Kidney (tissue), 14 donors: Measurements from ENCODE around the gene CORO2A. TPM values are rescaled to one million over a fixed set of nuclear protein-coding genes. Genes with fewer than 3 reads are reported as not detected.

ENCODE experiments used
- DNase-seq, 5 donors: peaks; one replicate each; pipeline ENCODE4 v3.0.0-alpha.2; 2013 to 2020
- FAIRE-seq: peaks from 2 replicates; lab custom pipeline; 2012; peaks lifted over from hg19 to GRCh38; lab: Jason Lieb, UNC
- H3K27ac ChIP-seq, 2 donors: one replicate each; pipeline ENCODE4 v1.7.0; 2013; ENCODE audit warnings: low read depth in 2 of 2, low read length in 2 of 2, inconsistent platforms in 1 of 2
- H3K27me3 ChIP-seq: one replicate; pipeline ENCODE4 v1.7.1; 2013; ENCODE audit warnings: low read length, inconsistent platforms; ENCODE audit not compliant: control insufficient read depth, insufficient read depth
- H3K36me3 ChIP-seq, 3 donors: one replicate each; pipeline versions ENCODE4 v1.7.0 to v1.7.1; 2013; ENCODE audit warnings: low read length in 3 of 3, control low read depth in 1 of 3, inconsistent platforms in 1 of 3; ENCODE audit not compliant: insufficient read depth in 3 of 3, control insufficient read depth in 2 of 3
- H3K4me1 ChIP-seq, 3 donors: one replicate each; pipeline versions ENCODE4 v1.7.0 to v1.7.1; 2013; ENCODE audit warnings: low read length in 3 of 3, inconsistent platforms in 1 of 3, low read depth in 1 of 3; ENCODE audit not compliant: control insufficient read depth in 2 of 3, insufficient read depth in 2 of 3
- H3K4me3 ChIP-seq, 3 donors: one replicate each; pipeline versions ENCODE4 v1.7.0 to v1.8.1; 2013; ENCODE audit warnings: low read length in 3 of 3, control low read depth in 1 of 3, inconsistent platforms in 1 of 3
- H3K9ac ChIP-seq, 3 donors: one replicate each; pipeline versions ENCODE4 v1.7.0 to v1.7.1; 2013; ENCODE audit warnings: low read length in 3 of 3, control low read depth in 1 of 3, inconsistent platforms in 1 of 3
- H3K9me3 ChIP-seq, 3 donors: one replicate each; pipeline versions ENCODE4 v1.7.0 to v1.7.1; 2013; ENCODE audit warnings: low read length in 3 of 3, control low read depth in 1 of 3, inconsistent platforms in 1 of 3; ENCODE audit not compliant: control insufficient read depth in 2 of 3, insufficient read depth in 1 of 3
- intact Hi-C: fragments of 100-400 bp; cut with DNase I; formaldehyde crosslinking; loops from one replicate; pipeline ENCODE4 v1.11.1; 2022
- polyA plus RNA-seq: library from polyadenylated mRNA; stranded (reverse); fragments of 350-450 nt; fragmentation: Illumina TruSeq; extraction: RNeasy Lipid Tissue Mini Kit (QIAGEN cat#74804); gene quantifications from one replicate; pipeline ENCODE4 v1.2.3, GENCODE V29; 2014; ENCODE audit warnings: low read depth, low replicate concordance; ENCODE audit not compliant: insufficient read depth
- total RNA-seq: library from RNA; stranded (reverse); fragmentation: NEBNext Ultra II Directional; extraction: Animal tissue kit (Norgen Biotek cat#: 25700); gene quantifications from one replicate; pipeline ENCODE4 v1.2.1, GENCODE V29; 2021
- TF ChIP-seq, protein P1 (sequence below): IDR thresholded peaks from 3 replicates; pipeline ENCODE4 v1.5.1; 2012; ENCODE audit warnings: mild to moderate bottlenecking, moderate library complexity, borderline replicate concordance; ENCODE audit not compliant: insufficient read depth; ENCODE audit errors: extremely low read depth
- donor health status: control.
- donor health status: control.
- donor health status: control.
- donor health status: control.
- donor health status: control.
- donor health status: DM: yes; HTN: yes; CAD: no.
- donor health status: Normal renal cell carcinoma (clear cell type).

CORO2A gene
- total and polyA plus RNA-seq, 2 donors from 2014 or later = 0.90 to 5.3 TPM

DNA sequence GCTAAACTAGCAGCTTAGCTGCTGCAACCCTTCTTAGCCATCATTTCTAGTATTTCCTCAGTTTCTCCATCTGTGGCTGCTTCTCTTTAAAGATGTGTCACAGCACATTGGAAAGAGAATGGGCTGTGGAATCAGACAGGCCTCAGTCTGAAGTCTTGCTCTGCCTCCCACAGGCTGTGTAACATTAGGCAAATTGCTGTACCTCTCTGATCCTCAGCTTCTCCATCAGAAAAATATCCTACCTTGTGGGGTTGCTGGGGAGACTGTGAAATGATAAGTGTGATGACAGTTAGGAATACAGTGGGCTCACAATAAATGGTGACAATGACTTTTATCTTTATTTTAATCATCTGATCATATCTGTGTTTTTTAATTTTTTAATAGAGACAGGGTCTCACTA lies 55.9 kb downstream of the CORO2A start:
- FAIRE-seq = no peak
- Histone ChIP-seq H3K9ac (no peak overlapping the region), H3K9me3 (no peaks in the 10 kb centered on the region), H3K4me1 (no peaks in the 10 kb centered on the region), H3K4me3 (no peak overlapping the region), H3K27me3 (no peaks in the 10 kb centered on the region), H3K36me3 (no peaks in the 10 kb centered on the region), H3K27ac (no peak overlapping the region)
- no peak for DNase-seq
- intact Hi-C loops = no loop called here
- TF ChIP-seq, protein P1, sequence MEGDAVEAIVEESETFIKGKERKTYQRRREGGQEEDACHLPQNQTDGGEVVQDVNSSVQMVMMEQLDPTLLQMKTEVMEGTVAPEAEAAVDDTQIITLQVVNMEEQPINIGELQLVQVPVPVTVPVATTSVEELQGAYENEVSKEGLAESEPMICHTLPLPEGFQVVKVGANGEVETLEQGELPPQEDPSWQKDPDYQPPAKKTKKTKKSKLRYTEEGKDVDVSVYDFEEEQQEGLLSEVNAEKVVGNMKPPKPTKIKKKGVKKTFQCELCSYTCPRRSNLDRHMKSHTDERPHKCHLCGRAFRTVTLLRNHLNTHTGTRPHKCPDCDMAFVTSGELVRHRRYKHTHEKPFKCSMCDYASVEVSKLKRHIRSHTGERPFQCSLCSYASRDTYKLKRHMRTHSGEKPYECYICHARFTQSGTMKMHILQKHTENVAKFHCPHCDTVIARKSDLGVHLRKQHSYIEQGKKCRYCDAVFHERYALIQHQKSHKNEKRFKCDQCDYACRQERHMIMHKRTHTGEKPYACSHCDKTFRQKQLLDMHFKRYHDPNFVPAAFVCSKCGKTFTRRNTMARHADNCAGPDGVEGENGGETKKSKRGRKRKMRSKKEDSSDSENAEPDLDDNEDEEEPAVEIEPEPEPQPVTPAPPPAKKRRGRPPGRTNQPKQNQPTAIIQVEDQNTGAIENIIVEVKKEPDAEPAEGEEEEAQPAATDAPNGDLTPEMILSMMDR = no peak

DNA sequence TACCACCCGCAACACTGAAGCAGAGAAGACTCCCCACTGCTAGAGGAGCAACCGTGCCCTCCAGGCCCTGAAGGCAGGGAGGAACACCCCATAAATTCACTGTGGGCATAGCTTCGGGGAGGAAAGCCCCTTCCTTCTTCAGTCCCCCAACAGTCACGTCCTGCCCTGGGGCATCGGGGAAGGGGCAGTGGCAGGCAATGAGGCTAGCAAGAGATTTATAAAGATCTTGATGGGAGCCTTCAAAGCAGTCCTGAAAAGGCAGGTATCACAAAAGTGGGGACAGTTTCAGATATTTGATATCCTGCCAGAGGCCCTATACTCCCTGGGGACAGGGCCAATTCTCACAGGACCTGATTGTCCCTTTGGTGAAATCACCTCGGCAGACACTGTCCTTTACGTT lies 56.5 kb downstream of the CORO2A start:
- FAIRE-seq (no peak), DNase-seq (no peak)
- no peaks in the 10 kb centered on the region for H3K36me3 ChIP-seq
- H3K4me3 ChIP-seq = no peak overlapping the region
- TF ChIP-seq, protein P1 = no peak
- H3K9me3 ChIP-seq = no peaks in the 10 kb centered on the region
- intact Hi-C loops = no loop called here
- no peaks in the 10 kb centered on the region for H3K27me3 ChIP-seq
- no peaks in the 10 kb centered on the region for H3K4me1 ChIP-seq
- no peak overlapping the region for H3K9ac ChIP-seq
- H3K27ac ChIP-seq = no peak overlapping the region

DNA sequence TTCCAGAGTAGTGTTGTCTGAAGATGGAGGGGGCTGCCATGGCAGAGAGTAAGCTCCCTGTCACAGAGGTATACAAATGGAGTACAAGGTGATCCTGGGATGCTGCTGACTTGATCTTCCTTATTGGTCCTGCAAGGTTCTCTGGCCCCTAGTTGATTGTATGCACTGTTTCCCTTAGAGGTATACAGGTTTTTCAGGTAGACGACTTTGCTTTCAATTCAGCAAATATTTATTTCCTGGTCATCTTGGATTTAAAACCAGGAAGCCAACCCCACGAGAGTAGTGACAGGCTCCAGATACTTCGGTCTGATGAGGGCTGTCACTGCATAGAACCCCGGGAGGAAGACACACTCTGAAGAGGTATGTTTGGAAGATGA lies 56.9 kb downstream of the CORO2A start:
- Histone ChIP-seq H3K27ac (no peak overlapping the region), H3K9me3 (no peaks in the 10 kb centered on the region), H3K4me3 (no peak overlapping the region), H3K9ac (no peak overlapping the region), H3K27me3 (no peaks in the 10 kb centered on the region), H3K4me1 (no peaks in the 10 kb centered on the region), H3K36me3 (no peaks in the 10 kb centered on the region)
- FAIRE-seq (no peak), DNase-seq (no peak)
- intact Hi-C loops = no loop called here
- TF ChIP-seq, protein P1 = no peak
